Measurements from ENCODE around the gene FKRP.

DNA sequence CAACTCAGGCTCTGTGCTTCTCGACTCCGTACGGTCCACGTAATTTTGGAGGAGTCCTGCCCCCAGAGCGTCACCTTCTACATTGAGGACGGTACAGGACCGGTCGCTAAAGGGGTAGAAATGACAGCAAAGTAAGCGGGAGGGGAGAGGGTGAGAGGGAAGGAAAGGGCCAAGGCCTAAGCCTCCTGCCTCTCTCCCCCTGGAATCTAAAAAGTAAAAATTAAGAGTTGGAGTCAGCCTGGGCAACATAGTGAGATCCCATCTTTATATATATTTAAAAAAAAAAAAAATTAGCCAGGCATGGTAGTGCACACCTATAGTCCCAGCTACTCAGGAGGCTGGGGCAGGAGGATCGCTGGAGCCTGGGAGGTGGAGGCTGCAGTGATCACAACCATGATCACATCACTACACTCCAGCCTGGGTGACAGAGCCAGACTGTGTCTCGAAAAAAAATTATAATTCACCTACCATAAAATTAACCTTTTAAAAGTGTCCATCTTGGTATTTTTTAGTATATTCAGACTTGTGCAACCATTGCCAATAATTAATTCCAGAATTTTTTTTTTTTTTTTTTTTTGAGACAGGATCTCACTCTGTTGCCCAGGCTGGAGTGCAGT lies 29.9 kb downstream of the FKRP start:
- TF ChIP-seq, protein P1, sequence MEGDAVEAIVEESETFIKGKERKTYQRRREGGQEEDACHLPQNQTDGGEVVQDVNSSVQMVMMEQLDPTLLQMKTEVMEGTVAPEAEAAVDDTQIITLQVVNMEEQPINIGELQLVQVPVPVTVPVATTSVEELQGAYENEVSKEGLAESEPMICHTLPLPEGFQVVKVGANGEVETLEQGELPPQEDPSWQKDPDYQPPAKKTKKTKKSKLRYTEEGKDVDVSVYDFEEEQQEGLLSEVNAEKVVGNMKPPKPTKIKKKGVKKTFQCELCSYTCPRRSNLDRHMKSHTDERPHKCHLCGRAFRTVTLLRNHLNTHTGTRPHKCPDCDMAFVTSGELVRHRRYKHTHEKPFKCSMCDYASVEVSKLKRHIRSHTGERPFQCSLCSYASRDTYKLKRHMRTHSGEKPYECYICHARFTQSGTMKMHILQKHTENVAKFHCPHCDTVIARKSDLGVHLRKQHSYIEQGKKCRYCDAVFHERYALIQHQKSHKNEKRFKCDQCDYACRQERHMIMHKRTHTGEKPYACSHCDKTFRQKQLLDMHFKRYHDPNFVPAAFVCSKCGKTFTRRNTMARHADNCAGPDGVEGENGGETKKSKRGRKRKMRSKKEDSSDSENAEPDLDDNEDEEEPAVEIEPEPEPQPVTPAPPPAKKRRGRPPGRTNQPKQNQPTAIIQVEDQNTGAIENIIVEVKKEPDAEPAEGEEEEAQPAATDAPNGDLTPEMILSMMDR (conservative IDR thresholded peaks at IDR 0.05 in 1 of 2, IDR thresholded peaks at IDR 0.05 in 1 of 2; ENCODE audit: low read depth in 1 of 2, low read length in 2 of 2), result no peak
- TF ChIP-seq EZH2 (IDR thresholded peaks at IDR 0.05; ENCODE audit: low read length, missing control alignments), result no peak
